ENCODE results near the gene BCAS4. TPM values are rescaled to one million over a fixed set of nuclear protein-coding genes. Genes with fewer than 3 reads are reported as not detected.

Gene BCAS4
- total RNA-seq, 1 experiment from 2014 or later = 13.5 TPM

DNA sequence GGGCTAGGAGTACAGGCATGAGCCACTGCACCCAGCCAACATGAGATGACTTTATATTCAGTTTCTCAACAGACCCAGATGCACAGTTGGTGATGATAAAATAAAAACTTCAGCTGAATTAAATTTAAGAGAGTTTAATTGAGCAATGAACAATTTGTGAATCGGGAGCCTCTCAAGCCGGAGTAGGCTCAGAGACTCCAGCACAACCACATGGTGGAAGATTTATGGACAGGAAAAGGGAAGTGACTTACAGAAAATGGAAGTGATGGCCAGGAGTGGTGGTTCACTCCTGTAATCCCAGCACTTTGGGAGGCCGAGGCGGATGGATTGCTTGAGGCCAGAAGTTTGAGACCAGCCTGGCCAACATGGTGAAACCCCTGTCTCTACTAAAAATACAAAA lies 10.4 kb upstream of the BCAS4 start:
- Mint-ChIP-seq H3K36me3 (ENCODE audit: insufficient read depth, unreplicated experiment) (no peaks in the 10 kb centered on the region), H3K27me3 (ENCODE audit: unreplicated experiment) (no peaks in the 10 kb centered on the region), H3K9me3 (ENCODE audit: low read depth, unreplicated experiment) (no peaks in the 10 kb centered on the region), H3K4me3 (ENCODE audit: low read depth, unreplicated experiment) (no peak overlapping the region), H3K27ac (ENCODE audit: unreplicated experiment) (no peak overlapping the region), H3K4me1 (ENCODE audit: low read depth, unreplicated experiment) (peaks cover 23% of the 10 kb centered on the region)
- intact Hi-C loops (cut with micrococcal nuclease; ENCODE audit: unreplicated experiment) = no loop called here
- no peak for TF ChIP-seq CTCF (IDR thresholded peaks at IDR 0.05; ENCODE audit: unreplicated experiment)
- BruUV-seq (replicated peaks) = no TSS peak
- no peak for DNase-seq
- CTCF ChIA-PET = interaction anchor here (1.4 kb wide), 1 partner anchor 10 kb away, joined by 4 read pairs; the partner anchor contains the start of gene BCAS4

DNA sequence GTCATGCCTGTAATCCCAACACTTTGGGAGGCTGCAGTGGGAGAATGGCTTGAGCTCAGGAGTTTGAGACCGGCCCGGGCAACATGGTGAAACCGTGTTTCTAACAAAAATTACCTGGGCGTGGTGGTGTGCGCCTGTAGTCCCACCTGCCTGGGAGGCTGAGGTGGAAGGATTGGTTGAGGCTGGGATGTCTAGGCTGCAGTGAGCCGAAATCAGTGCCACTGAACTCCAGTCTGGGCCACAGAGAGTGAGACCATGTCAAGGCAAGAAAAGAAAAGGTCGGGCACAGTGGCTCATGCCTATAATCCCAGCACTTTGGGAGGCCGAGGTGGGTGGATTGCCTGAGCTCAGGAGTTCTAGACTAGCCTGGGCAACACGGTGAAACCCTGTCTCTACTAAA lies 8.2 kb upstream of the BCAS4 start:
- no peaks in the 10 kb centered on the region for H3K9me3 Mint-ChIP-seq (ENCODE audit: low read depth, unreplicated experiment)
- no peak overlapping the region for H3K4me3 Mint-ChIP-seq (ENCODE audit: low read depth, unreplicated experiment)
- no peak for TF ChIP-seq CTCF (IDR thresholded peaks at IDR 0.05; ENCODE audit: unreplicated experiment)
- H3K36me3 Mint-ChIP-seq (ENCODE audit: insufficient read depth, unreplicated experiment) = peaks cover 6% of the 10 kb centered on the region
- intact Hi-C loops (cut with micrococcal nuclease; ENCODE audit: unreplicated experiment) = loop anchor here (5.0 kb wide), 1 partner anchor 39 kb away; no protein-coding TSS in a partner anchor
- H3K27me3 Mint-ChIP-seq (ENCODE audit: unreplicated experiment) = no peaks in the 10 kb centered on the region
- BruUV-seq (replicated peaks) = no TSS peak
- no peak overlapping the region for H3K27ac Mint-ChIP-seq (ENCODE audit: unreplicated experiment)
- CTCF ChIA-PET = interaction anchor here (1.4 to 3.4 kb wide), 4 partner anchors 21 to 161 kb away, joined by 4 to 41 read pairs (median 20); no protein-coding TSS in a partner anchor
- no peak for DNase-seq
- H3K4me1 Mint-ChIP-seq (ENCODE audit: low read depth, unreplicated experiment) = peaks cover 42% of the 10 kb centered on the region

- Mint-ChIP-seq H3K4me1 (ENCODE audit: low read depth, unreplicated experiment) (peaks cover 42% of the 10 kb centered on the region), H3K27me3 (ENCODE audit: unreplicated experiment) (no peaks in the 10 kb centered on the region), H3K4me3 (ENCODE audit: low read depth, unreplicated experiment) (no peak overlapping the region), H3K27ac (ENCODE audit: unreplicated experiment) (no peak overlapping the region), H3K36me3 (ENCODE audit: insufficient read depth, unreplicated experiment) (peaks cover 6% of the 10 kb centered on the region), H3K9me3 (ENCODE audit: low read depth, unreplicated experiment) (no peaks in the 10 kb centered on the region)
- intact Hi-C loops (cut with micrococcal nuclease; ENCODE audit: unreplicated experiment) = loop anchor here (5.0 kb wide), 1 partner anchor 40 kb away; no protein-coding TSS in a partner anchor
- DNase-seq = no peak
- TF ChIP-seq CTCF (IDR thresholded peaks at IDR 0.05; ENCODE audit: unreplicated experiment) = no peak
- BruUV-seq (replicated peaks) = no TSS peak
- CTCF ChIA-PET = interaction anchor here (0.7 to 3.4 kb wide), 8 partner anchors 21 to 200 kb away, joined by 3 to 41 read pairs (median 7); no protein-coding TSS in a partner anchor
Observed at GRCh38 chr20:50787181-50787580, 7.7 kb upstream of the BCAS4 start.

DNA sequence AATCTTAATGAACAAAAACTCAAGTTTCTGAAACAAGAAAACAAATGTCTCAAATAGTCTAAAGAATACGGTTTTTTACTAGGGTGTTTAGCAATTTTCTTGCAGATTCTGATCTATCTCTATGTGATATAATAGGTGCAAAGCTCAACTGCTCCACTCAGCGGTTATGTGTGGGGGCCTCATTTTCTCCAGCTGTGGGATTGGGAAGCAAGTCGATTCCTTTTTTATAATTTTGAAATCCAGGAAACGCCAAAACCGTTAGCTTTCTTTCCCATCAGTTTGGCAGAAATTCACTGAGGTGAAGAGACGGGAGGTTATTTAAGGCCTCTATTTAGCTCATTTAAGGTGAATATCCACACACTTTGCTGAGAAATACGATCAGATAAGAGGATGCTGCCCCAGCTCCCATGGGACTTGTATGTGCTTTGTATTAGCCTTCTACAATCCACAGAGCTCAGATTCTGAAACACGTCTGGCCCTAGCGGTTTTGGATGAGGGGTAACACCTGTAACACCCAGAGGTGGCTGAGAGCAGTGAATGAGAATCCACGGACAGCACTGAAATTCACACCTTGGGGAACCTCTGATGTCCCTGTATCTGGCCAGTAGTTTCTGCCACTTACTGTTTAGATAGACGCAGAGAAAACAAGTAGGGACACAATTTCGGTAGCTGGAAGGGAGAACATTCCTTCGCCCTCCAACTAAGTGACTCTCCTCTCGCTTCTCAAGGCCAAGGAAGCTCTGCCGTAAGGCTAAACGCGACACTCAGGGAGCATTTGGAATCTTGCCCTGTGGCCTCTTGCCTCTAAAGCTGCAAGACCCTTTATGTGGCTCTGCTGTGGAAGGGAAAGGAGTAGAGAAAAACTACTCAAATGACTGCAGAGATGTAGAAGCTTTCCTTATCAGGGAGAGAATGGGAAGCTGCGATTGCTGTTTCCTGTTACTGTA lies 6.5 kb upstream of the BCAS4 start:
- peak; percentile 77 for DNase-seq
- Mint-ChIP-seq H3K4me1 (ENCODE audit: low read depth, unreplicated experiment) (peaks cover 42% of the 10 kb centered on the region), H3K36me3 (ENCODE audit: insufficient read depth, unreplicated experiment) (peaks cover 10% of the 10 kb centered on the region), H3K27ac (ENCODE audit: unreplicated experiment) (no peak overlapping the region), H3K9me3 (ENCODE audit: low read depth, unreplicated experiment) (no peaks in the 10 kb centered on the region), H3K4me3 (ENCODE audit: low read depth, unreplicated experiment) (no peak overlapping the region), H3K27me3 (ENCODE audit: unreplicated experiment) (no peaks in the 10 kb centered on the region)
- CTCF ChIA-PET = interaction anchor here (0.5 to 3.4 kb wide), 27 partner anchors 15 to 765 kb away, joined by 3 to 41 read pairs (median 5); no protein-coding TSS in a partner anchor
- intact Hi-C loops (cut with micrococcal nuclease; ENCODE audit: unreplicated experiment) = loop anchor here (1.0 to 5.0 kb wide), 4 partner anchors 23 to 125 kb away; no protein-coding TSS in a partner anchor
- no TSS peak for BruUV-seq (replicated peaks)
- TF ChIP-seq CTCF (IDR thresholded peaks at IDR 0.05; ENCODE audit: unreplicated experiment) = peak; percentile 64

Measured in Calu3 (cell line).